Effector CD8-positive, alpha-beta T cell (primary cell): Measurements from ENCODE around the gene EDN2.

Experiments used
- DNase-seq: peaks from one replicate; lab custom pipeline; 2025; lab: John Stamatoyannopoulos, UW

The EDN2 gene

GRCh38 chr1:41517062-41517438, 32.6 kb upstream of the EDN2 start:
- no peak for DNase-seq

GRCh38 chr1:41516168-41517061, 31.9 kb upstream of the EDN2 start:
- DNase-seq, result peak; percentile 26

- no peak for DNase-seq
Measured at GRCh38 chr1:41515778-41516167, 31.3 kb upstream of the EDN2 start.

- no peak for DNase-seq
Measured at GRCh38 chr1:41515131-41515678, 30.7 kb upstream of the EDN2 start.

GRCh38 chr1:41514381-41514780, 29.9 kb upstream of the EDN2 start:
- no peak for DNase-seq

GRCh38 chr1:41513383-41513735, 28.9 kb upstream of the EDN2 start:
- DNase-seq, result no peak

- DNase-seq, result no peak
Measured at GRCh38 chr1:41512701-41513382, 28.4 kb upstream of the EDN2 start.

- DNase-seq, result no peak
Measured at GRCh38 chr1:41511239-41511540, 26.7 kb upstream of the EDN2 start.

GRCh38 chr1:41510531-41511238, 26.2 kb upstream of the EDN2 start:
- DNase-seq, result no peak

GRCh38 chr1:41509270-41509671, 24.8 kb upstream of the EDN2 start:
- DNase-seq, result no peak

GRCh38 chr1:41508290-41508689, 23.8 kb upstream of the EDN2 start:
- no peak for DNase-seq

GRCh38 chr1:41507836-41508235, 23.4 kb upstream of the EDN2 start:
- no peak for DNase-seq

- DNase-seq, result no peak
Measured at GRCh38 chr1:41507110-41507720, 22.7 kb upstream of the EDN2 start.

- no peak for DNase-seq
Measured at GRCh38 chr1:41504114-41505035, 19.9 kb upstream of the EDN2 start.

- no peak for DNase-seq
Measured at GRCh38 chr1:41503538-41504113, 19.1 kb upstream of the EDN2 start.

- DNase-seq, result no peak
Measured at GRCh38 chr1:41502912-41503311, 18.4 kb upstream of the EDN2 start.

- DNase-seq, result no peak
Measured at GRCh38 chr1:41501581-41501980, 17.1 kb upstream of the EDN2 start.

- no peak for DNase-seq
Measured at GRCh38 chr1:41500781-41501518, 16.5 kb upstream of the EDN2 start.

GRCh38 chr1:41500378-41500777, 15.9 kb upstream of the EDN2 start:
- no peak for DNase-seq

- DNase-seq, result no peak
Measured at GRCh38 chr1:41499591-41499990, 15.1 kb upstream of the EDN2 start.
